Liver (tissue), 9 donors: ENCODE data around the gene STK39. TPM values are rescaled to one million over a fixed set of nuclear protein-coding genes. Genes with fewer than 3 reads are reported as not detected.

ENCODE experiments used
- DNase-seq: peaks from one replicate; pipeline ENCODE4 v3.0.0-alpha.2; 2017; ENCODE audit warnings: low spot score
- H3K27ac ChIP-seq, 2 donors: one replicate each; pipeline ENCODE4 v1.7.0; 2013; ENCODE audit warnings: inconsistent platforms in 2 of 2, low read length in 2 of 2, control low read depth in 1 of 2, low read depth in 1 of 2, mild to moderate bottlenecking in 1 of 2
- H3K27me3 ChIP-seq, 4 donors: one replicate each; pipeline versions ENCODE4 v1.6.1 to v1.7.0; 2013; ENCODE audit warnings: low read length in 3 of 4, inconsistent platforms in 1 of 4, mild to moderate bottlenecking in 1 of 4, moderate library complexity in 1 of 4; ENCODE audit not compliant: control insufficient read depth in 4 of 4, insufficient read depth in 4 of 4
- H3K36me3 ChIP-seq, 4 donors: one replicate each; pipeline versions ENCODE4 v1.6.1 to v1.7.0; 2013; ENCODE audit warnings: low read length in 3 of 4, mild to moderate bottlenecking in 3 of 4, low read depth in 1 of 4, moderate library complexity in 1 of 4; ENCODE audit not compliant: control insufficient read depth in 4 of 4, insufficient read depth in 3 of 4
- H3K4me1 ChIP-seq, 4 donors: one replicate each; pipeline versions ENCODE4 v1.6.1 to v1.7.0; 2013; ENCODE audit warnings: low read length in 3 of 4, mild to moderate bottlenecking in 3 of 4, moderate library complexity in 1 of 4; ENCODE audit not compliant: control insufficient read depth in 4 of 4, insufficient read depth in 4 of 4
- H3K4me3 ChIP-seq, 3 donors: one replicate each; pipeline versions ENCODE4 v1.6.1 to v1.7.0; 2013; ENCODE audit warnings: low read length in 3 of 3, control low read depth in 1 of 3, low read depth in 1 of 3, mild to moderate bottlenecking in 1 of 3
- H3K9ac ChIP-seq, 2 donors: one replicate each; pipeline ENCODE4 v1.7.0; 2013; ENCODE audit warnings: low read length in 2 of 2, mild to moderate bottlenecking in 2 of 2, moderate library complexity in 2 of 2, control low read depth in 1 of 2, low read depth in 1 of 2
- H3K9me3 ChIP-seq, 4 donors: one replicate each; pipeline versions ENCODE4 v1.6.1 to v1.7.0; 2013; ENCODE audit warnings: low read length in 3 of 4; ENCODE audit not compliant: control insufficient read depth in 4 of 4
- FOXA1 ChIP-seq: IDR thresholded peaks from 2 replicates; pipeline ENCODE4 v1.6.1; 2016; ENCODE audit warnings: antibody characterized with exemption
- GABPA ChIP-seq, 2 donors: IDR thresholded peaks in 1 of 2; conservative IDR thresholded peaks in 1 of 2; 2 replicates each; pipeline ENCODE4 v1.6.1; 2016; ENCODE audit warnings: antibody characterized with exemption in 2 of 2, mild to moderate bottlenecking in 1 of 2, moderate library complexity in 1 of 2
- JUND ChIP-seq, 2 donors: IDR thresholded peaks; 2 replicates each; pipeline ENCODE4 v1.6.1; 2016; ENCODE audit warnings: antibody characterized with exemption in 2 of 2
- NR2F2 ChIP-seq: IDR thresholded peaks from 2 replicates; pipeline ENCODE4 v1.6.1; 2016; ENCODE audit warnings: antibody characterized with exemption
- RAD21 ChIP-seq, 2 donors: IDR thresholded peaks; 2 replicates each; pipeline ENCODE4 v1.6.1; 2016; ENCODE audit warnings: antibody characterized with exemption in 2 of 2, mild to moderate bottlenecking in 2 of 2
- SP1 ChIP-seq: IDR thresholded peaks from 2 replicates; pipeline ENCODE4 v1.6.1; 2018; ENCODE audit warnings: antibody characterized with exemption, mild to moderate bottlenecking
- TAF1 ChIP-seq: conservative IDR thresholded peaks from 2 replicates; pipeline ENCODE4 v1.6.1; 2016; ENCODE audit warnings: antibody characterized with exemption, mild to moderate bottlenecking
- YY1 ChIP-seq: IDR thresholded peaks from 2 replicates; pipeline ENCODE4 v1.6.1; 2016; ENCODE audit warnings: antibody characterized with exemption, mild to moderate bottlenecking
- WGBS: extraction: QIAGEN DNeasy Blood & Tissue Kit; methylation state at CpG from one replicate; pipeline ENCODE4 v1.1.7; 2013; 5-methylcytosine and 5-hydroxymethylcytosine counted together
- polyA plus RNA-seq, 2 donors: library from polyadenylated mRNA; stranded (reverse) in 1 of 2; unstranded in 1 of 2; fragments of 200-250 nt in 1 of 2; fragments of >200 nt in 1 of 2; fragmentation: Nextera tagmentation in 1 of 2; extraction: Ambion mirVana in 1 of 2; gene quantifications; one replicate each; pipeline versions ENCODE4 v1.2.1 to v1.2.3, GENCODE V29; 2013 to 2015
- total RNA-seq, 2 donors: library from RNA; depleted of rRNA; stranded (reverse); fragments of >200 nt; gene quantifications; one replicate each; pipeline ENCODE4 v1.2.3, GENCODE V29; 2014
- TF ChIP-seq, protein P1 (sequence below): fragments of 150-350 bp; IDR thresholded peaks from 2 replicates; pipeline ENCODE4 v1.5.1; 2017; ENCODE audit warnings: improper control_type of control experiment, low read depth, low read length; ENCODE audit not compliant: missing input control
- TF ChIP-seq, protein P2 (sequence below): IDR thresholded peaks from 2 replicates; pipeline ENCODE4 v1.6.1; 2016; ENCODE audit warnings: antibody characterized with exemption
- TF ChIP-seq, protein P3 (sequence below): IDR thresholded peaks from 2 replicates; pipeline ENCODE4 v1.6.1; 2016; ENCODE audit warnings: antibody characterized with exemption
- TF ChIP-seq, protein P4 (sequence below): IDR thresholded peaks from 2 replicates; pipeline ENCODE4 v1.6.1; 2016; ENCODE audit warnings: antibody characterized with exemption, mild to moderate bottlenecking
- TF ChIP-seq, protein P5 (sequence below): IDR thresholded peaks from 2 replicates; pipeline ENCODE4 v1.6.1; 2016; ENCODE audit warnings: antibody characterized with exemption
- donor health status: healthy.
- donor health status: healthy.
- donor health status: healthy.
- donor health status: healthy.
- donor health status: healthy.

Gene STK39
- total and polyA plus RNA-seq, 4 donors, result 0.29 to 1.8 (median 0.73) TPM

DNA sequence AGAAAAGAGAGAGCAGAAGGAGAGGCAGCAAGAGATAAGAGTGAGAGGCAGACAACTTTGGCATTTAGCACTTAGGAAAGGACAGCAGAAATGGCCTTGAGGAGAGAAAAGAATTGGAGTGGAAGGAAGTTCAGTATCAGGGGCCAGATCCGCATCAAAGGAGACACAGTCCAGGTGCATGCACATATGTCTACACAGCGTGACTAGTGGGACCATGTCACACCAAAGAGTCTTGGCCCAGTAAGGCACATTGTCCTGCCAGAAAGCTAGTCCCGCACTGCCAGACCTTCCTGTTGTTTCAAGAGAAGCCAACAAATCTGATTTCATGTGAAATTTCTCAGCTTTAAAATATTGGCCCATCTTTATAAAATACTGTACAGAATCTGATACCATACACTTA, 8.5 kb upstream of the STK39 start (continued):
- TF ChIP-seq, protein P1, sequence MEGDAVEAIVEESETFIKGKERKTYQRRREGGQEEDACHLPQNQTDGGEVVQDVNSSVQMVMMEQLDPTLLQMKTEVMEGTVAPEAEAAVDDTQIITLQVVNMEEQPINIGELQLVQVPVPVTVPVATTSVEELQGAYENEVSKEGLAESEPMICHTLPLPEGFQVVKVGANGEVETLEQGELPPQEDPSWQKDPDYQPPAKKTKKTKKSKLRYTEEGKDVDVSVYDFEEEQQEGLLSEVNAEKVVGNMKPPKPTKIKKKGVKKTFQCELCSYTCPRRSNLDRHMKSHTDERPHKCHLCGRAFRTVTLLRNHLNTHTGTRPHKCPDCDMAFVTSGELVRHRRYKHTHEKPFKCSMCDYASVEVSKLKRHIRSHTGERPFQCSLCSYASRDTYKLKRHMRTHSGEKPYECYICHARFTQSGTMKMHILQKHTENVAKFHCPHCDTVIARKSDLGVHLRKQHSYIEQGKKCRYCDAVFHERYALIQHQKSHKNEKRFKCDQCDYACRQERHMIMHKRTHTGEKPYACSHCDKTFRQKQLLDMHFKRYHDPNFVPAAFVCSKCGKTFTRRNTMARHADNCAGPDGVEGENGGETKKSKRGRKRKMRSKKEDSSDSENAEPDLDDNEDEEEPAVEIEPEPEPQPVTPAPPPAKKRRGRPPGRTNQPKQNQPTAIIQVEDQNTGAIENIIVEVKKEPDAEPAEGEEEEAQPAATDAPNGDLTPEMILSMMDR, result no peak
- TF ChIP-seq, protein P2, sequence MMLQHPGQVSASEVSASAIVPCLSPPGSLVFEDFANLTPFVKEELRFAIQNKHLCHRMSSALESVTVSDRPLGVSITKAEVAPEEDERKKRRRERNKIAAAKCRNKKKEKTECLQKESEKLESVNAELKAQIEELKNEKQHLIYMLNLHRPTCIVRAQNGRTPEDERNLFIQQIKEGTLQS, result no peak
- TF ChIP-seq NR2F2, result no peak
- TF ChIP-seq GABPA (IDR thresholded peaks at IDR 0.05 in 1 of 2, conservative IDR thresholded peaks at IDR 0.05 in 1 of 2), result no peak
- no peak for TF ChIP-seq RAD21 (IDR thresholded peaks at IDR 0.05)
- no peak for TF ChIP-seq YY1
- no peak for TF ChIP-seq JUND (IDR thresholded peaks at IDR 0.05)

DNA sequence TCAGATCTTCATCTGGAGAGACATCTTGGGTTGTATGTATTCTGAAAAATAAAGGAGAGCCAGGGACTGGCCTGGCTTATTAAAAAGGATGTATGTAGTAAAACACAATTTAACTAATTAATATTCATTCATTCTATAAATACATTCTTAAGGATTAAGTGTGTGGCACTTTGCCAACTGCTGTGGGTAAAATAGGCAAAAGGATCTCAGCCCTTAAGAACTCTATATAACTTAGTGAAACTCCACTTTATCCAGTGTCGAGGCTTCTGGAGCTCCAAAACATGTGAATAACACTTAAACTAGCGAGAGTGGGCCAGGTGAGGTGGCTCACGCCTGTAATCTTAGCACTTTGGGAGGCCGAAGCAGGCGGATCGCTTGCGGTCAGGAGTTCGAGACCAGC, 7.7 kb upstream of the STK39 start:
- H3K27ac ChIP-seq, result no peak overlapping the region
- no peak for TF ChIP-seq TAF1
- TF ChIP-seq, protein P3, sequence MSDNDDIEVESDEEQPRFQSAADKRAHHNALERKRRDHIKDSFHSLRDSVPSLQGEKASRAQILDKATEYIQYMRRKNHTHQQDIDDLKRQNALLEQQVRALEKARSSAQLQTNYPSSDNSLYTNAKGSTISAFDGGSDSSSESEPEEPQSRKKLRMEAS, result no peak
- no peak for TF ChIP-seq SP1
- TF ChIP-seq, protein P4, sequence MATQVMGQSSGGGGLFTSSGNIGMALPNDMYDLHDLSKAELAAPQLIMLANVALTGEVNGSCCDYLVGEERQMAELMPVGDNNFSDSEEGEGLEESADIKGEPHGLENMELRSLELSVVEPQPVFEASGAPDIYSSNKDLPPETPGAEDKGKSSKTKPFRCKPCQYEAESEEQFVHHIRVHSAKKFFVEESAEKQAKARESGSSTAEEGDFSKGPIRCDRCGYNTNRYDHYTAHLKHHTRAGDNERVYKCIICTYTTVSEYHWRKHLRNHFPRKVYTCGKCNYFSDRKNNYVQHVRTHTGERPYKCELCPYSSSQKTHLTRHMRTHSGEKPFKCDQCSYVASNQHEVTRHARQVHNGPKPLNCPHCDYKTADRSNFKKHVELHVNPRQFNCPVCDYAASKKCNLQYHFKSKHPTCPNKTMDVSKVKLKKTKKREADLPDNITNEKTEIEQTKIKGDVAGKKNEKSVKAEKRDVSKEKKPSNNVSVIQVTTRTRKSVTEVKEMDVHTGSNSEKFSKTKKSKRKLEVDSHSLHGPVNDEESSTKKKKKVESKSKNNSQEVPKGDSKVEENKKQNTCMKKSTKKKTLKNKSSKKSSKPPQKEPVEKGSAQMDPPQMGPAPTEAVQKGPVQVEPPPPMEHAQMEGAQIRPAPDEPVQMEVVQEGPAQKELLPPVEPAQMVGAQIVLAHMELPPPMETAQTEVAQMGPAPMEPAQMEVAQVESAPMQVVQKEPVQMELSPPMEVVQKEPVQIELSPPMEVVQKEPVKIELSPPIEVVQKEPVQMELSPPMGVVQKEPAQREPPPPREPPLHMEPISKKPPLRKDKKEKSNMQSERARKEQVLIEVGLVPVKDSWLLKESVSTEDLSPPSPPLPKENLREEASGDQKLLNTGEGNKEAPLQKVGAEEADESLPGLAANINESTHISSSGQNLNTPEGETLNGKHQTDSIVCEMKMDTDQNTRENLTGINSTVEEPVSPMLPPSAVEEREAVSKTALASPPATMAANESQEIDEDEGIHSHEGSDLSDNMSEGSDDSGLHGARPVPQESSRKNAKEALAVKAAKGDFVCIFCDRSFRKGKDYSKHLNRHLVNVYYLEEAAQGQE, result no peak
- TF ChIP-seq GABPA (IDR thresholded peaks at IDR 0.05 in 1 of 2, conservative IDR thresholded peaks at IDR 0.05 in 1 of 2), result no peak
- 97% methylated on average over 8 of the region's 8 CpGs for WGBS
- H3K9ac ChIP-seq, result no peak overlapping the region
- H3K36me3 ChIP-seq, result no peaks in the 10 kb centered on the region
- no peak for DNase-seq
- peaks cover 0 to 8% (median 3%) of the 10 kb centered on the region in 4 donors for H3K9me3 ChIP-seq
- no peak overlapping the region for H3K4me3 ChIP-seq
- H3K27me3 ChIP-seq, result no peaks in the 10 kb centered on the region
- H3K4me1 ChIP-seq, result no peaks in the 10 kb centered on the region

DNA sequence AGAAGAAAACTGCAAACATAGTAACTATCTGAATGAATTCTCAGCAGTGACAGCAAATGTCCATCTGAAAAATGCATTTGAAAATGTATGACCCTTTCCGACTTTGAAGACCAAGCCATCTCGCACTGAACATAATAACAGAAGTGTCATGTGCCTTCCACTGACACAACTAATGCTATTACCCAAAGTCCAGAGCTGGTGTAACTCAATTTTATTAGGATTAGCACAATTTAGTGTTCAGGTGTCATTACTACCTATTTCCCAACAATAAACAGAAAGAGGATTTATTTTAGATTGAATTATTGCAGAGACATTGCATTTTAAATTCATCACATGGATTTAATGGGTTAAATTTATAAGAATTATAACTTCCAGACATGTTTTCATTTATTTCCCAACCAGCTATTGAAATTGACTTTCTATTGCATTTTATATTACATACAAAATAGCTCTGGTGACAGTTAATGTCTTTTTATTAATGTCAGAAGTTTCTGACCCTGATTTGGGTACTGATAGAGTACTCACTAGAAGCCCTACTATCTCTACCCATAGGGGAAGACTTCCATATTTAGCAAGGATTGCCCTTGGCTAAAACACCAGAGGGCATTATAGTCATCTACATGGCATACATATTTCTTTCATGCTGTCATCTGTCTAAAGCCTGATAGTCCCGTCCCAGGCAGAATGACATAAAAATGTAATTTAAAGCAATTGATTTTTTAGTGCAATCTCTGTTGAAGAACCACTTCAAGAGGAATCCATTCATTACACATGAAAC, 7.0 kb upstream of the STK39 start:
- 91% methylated on average over 3 of the region's 3 CpGs for WGBS
- TF ChIP-seq, protein P5, sequence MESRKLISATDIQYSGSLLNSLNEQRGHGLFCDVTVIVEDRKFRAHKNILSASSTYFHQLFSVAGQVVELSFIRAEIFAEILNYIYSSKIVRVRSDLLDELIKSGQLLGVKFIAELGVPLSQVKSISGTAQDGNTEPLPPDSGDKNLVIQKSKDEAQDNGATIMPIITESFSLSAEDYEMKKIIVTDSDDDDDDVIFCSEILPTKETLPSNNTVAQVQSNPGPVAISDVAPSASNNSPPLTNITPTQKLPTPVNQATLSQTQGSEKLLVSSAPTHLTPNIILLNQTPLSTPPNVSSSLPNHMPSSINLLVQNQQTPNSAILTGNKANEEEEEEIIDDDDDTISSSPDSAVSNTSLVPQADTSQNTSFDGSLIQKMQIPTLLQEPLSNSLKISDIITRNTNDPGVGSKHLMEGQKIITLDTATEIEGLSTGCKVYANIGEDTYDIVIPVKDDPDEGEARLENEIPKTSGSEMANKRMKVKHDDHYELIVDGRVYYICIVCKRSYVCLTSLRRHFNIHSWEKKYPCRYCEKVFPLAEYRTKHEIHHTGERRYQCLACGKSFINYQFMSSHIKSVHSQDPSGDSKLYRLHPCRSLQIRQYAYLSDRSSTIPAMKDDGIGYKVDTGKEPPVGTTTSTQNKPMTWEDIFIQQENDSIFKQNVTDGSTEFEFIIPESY, result no peak
- TF ChIP-seq JUND (IDR thresholded peaks at IDR 0.05) (no peak), FOXA1 (no peak)
- DNase-seq, result no peak

More for the DNA sequence above, 7.0 kb upstream of the STK39 start:
- no peak overlapping the region for H3K9ac ChIP-seq
- H3K4me3 ChIP-seq, result no peak overlapping the region
- no peaks in the 10 kb centered on the region for H3K36me3 ChIP-seq
- no peaks in the 10 kb centered on the region for H3K27me3 ChIP-seq
- peaks cover 0 to 2% (median 0%) of the 10 kb centered on the region in 4 donors for H3K9me3 ChIP-seq
- no peak overlapping the region for H3K27ac ChIP-seq
- no peaks in the 10 kb centered on the region for H3K4me1 ChIP-seq
